Measurements from ENCODE around the gene DLGAP4. TPM values are rescaled to one million over a fixed set of nuclear protein-coding genes. Genes with fewer than 3 reads are reported as not detected.

DLGAP4 gene
- total and polyA plus RNA-seq, 2 of the 13 experiments (the other 11 are each of a cell fraction or from before 2014, with no cell fraction given) = 15.2 to 26.7 TPM

- peak; percentile 59 for TF ChIP-seq HNRNPLL (IDR thresholded peaks at IDR 0.05; ENCODE audit: low read depth, low read length, poor library complexity, severe bottlenecking)
- TF ChIP-seq TAF1 (CRISPR knock-in tag; IDR thresholded peaks at IDR 0.05) = peak; percentile 69
- TF ChIP-seq HMGXB4 (CRISPR knock-in tag; IDR thresholded peaks at IDR 0.05; ENCODE audit: borderline replicate concordance in 1 of 2, low read depth in 1 of 2) = peak in 1 of 2 experiments; percentile 62; a peak in 2 of 4 replicates
- no peak; the same call in 1 of the 2 replicates for TF ChIP-seq CEBPG (CRISPR knock-in tag; IDR thresholded peaks at IDR 0.05)
- peak; percentile 98 for TF ChIP-seq ZNF136 (CRISPR knock-in tag; IDR thresholded peaks at IDR 0.05; ENCODE audit: low read depth)
- peak; percentile 74 for TF ChIP-seq ISL2 (CRISPR knock-in tag; IDR thresholded peaks at IDR 0.05)
- TF ChIP-seq ZBTB4 (CRISPR knock-in tag; IDR thresholded peaks at IDR 0.05; ENCODE audit: borderline replicate concordance) = peak; percentile 96
- TF ChIP-seq ZNF720 (CRISPR knock-in tag; IDR thresholded peaks at IDR 0.05) = no peak
- TF ChIP-seq MTF1 (CRISPR knock-in tag; IDR thresholded peaks at IDR 0.05) = 0 out of 2 replicates have a peak, but pooled peaks have one; percentile 39
- peak; percentile 79 for TF ChIP-seq ZMYM3 (CRISPR knock-in tag; IDR thresholded peaks at IDR 0.05)
- peak; percentile 96 for TF ChIP-seq DR1 (CRISPR knock-in tag; IDR thresholded peaks at IDR 0.05)
- TF ChIP-seq PCBP1 (IDR thresholded peaks at IDR 0.05; ENCODE audit: borderline replicate concordance, low read depth, low read length) = peak; percentile 85; the same call in 1 of the 2 replicates
- TF ChIP-seq TIGD3 (CRISPR knock-in tag; IDR thresholded peaks at IDR 0.05; ENCODE audit: borderline replicate concordance) = no peak; the same call in 1 of the 2 replicates
- TF ChIP-seq ZNF564 (CRISPR knock-in tag; IDR thresholded peaks at IDR 0.05) = no peak; the same call in 1 of the 2 replicates
- peak; percentile 57; the same call in 1 of the 2 replicates for TF ChIP-seq ETV6 (CRISPR knock-in tag; conservative IDR thresholded peaks at IDR 0.05)
- TF ChIP-seq THYN1 (CRISPR knock-in tag; IDR thresholded peaks at IDR 0.05; ENCODE audit: borderline replicate concordance, low read depth) = no peak
- TF ChIP-seq ZNF790 (CRISPR knock-in tag; IDR thresholded peaks at IDR 0.05; ENCODE audit: borderline replicate concordance) = peak; percentile 96
- no peak for TF ChIP-seq DBP (CRISPR knock-in tag; IDR thresholded peaks at IDR 0.05; ENCODE audit: not compliant biosample characterization)
- peak; percentile 53; the same call in 1 of the 2 replicates for TF ChIP-seq TEF (CRISPR knock-in tag; IDR thresholded peaks at IDR 0.05)
Measured at GRCh38 chr20:36460648-36461599, 154.8 kb downstream of the DLGAP4 start (continued).

Measured in HepG2 (cell line).